SW480 (cell line): ENCODE results near the gene SMCO2.

Experiments used
- DNase-seq: peaks from one replicate; pipeline ENCODE4 v3.0.0-alpha.2; 2016; ENCODE audit warnings: low spot score

SMCO2 gene

DNA sequence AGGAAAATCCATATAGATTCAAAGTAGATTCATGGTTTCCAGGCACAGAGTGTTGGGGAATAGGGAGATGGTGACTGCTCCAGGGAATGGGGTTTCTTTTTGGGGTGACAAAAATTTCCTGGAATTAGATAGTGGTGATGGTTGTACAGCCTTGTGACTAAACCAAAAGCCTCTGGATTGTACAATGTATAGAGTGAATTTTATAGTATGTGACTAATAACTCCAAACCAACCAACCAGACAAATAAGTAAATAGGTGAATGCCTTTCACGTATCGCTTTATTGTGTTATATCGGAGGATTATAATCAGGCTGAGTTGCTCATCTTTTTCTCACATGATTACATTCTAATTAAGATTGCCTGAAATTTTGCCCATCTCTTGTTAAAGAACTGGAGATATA is 52.8 kb downstream of the SMCO2 start:
- DNase-seq, result no peak

DNA sequence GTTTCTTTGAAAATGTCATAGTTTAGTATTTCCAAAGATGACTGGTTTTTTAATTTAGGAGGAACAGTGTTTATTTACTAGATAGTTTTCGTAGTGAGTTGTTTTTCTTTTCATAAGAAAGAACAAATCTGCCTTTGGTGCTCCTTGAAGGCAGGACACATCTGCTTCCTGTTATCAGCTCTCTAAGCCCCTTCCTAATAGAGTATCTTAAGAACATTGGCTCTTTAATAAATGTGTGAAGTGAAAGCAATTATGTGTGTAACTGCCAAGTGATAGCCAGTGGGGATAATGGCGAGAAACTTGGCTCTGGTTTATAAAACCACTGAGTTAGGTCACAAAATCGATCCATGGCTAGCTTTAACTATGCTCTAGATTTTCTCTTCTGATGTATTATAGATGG is 54.0 kb downstream of the SMCO2 start:
- no peak for DNase-seq

DNA sequence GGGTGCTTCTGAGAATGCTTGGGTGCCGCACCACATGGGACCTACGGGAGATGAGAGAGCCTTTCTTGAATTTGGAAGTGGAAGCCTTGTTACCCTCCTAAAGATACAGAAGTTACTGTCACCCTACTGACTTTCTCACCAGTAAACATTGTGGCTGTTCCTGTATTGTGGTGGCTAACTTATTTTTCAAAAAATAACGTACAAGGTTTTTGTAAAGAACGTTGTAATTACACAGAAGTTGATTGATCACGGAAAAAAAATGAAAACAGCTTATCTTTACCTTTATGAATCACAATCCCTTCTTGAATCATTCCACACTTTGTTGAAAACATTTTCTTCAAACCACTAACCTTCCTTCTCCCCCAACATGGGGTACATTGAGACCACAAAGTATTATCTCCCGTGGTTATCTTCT is 55.5 kb downstream of the SMCO2 start:
- DNase-seq, result no peak

DNA sequence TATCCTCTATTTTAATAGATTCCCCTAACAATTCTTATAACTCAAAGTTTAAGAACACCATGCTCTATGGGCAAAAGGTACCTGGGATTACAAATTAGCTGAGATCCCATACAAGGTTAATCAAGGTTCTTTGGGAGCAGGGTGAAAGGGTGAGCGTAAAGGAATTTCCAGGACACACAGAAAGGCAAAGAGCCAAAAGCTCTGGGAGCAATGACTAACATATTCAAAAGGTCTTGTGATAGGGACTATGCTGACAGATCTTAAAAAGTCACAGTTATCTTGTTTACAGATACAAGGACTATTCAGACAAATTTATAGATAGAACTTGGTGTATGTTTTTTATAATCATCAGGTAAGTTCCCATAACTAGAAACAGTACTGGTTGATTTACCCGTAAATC is 58.0 kb downstream of the SMCO2 start:
- no peak for DNase-seq

DNA sequence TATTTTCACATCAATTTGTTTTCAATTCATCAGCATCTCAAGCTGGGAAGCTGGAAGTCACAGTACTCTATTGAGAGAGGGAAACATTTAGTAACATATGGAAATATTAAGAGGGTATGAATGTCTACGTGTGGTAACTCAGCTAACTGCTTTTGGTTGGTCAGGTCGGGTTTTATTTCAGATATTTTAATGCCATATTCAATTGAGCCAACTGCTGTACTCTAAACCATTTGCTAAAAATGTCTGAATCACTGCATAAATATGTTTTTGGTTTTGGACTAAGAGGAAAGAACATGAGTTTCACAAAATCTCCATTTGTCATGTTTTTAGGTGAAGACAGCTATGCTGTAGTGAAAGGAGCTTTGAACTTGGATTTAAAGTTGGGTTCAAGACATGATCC is 58.6 kb downstream of the SMCO2 start:
- DNase-seq, result no peak

DNA sequence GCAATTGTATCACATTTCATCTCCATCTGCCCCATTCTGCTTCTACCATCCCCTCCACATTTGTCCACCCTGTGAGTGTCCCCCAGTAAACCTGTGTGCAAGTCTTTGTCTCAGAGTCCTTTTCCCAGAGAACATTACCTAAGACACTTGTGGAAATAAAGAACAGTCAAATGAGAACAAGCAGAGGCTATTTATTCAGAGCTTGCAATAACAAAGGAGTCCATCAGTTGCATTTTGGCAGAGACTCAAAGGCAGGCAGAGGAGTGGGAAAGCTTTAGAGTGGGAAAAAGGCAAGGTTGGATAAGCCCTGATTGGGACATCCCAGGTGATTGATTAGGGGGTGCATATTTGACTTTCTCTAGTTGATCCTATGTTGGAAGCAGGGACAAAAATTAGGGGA is 59.2 kb downstream of the SMCO2 start:
- no peak for DNase-seq

DNA sequence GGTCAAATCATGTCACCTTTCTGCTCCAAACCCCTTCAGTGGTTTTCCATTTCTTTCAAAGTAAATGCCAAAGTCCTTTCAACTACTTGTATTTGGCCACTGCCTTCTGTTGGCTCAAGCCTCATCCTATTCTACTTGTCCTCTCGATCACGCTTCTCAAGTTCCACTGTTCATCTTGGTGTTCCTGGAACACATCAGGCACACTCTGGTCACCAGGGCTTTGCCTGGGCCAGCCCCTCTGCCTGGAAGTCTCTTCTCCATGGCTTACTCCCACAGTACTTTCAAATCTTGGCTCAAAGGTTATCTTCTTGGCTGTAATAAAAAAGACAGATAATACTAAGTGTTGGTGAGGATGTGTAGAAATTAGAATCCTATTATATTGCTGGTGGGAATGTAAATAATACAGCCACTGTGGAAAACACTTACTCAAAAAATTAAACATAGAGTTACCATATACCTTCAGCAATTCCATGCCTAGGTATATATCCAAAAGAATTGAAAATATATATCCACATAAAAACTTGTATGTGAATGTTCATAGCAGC is 60.2 kb downstream of the SMCO2 start:
- DNase-seq, result no peak

DNA sequence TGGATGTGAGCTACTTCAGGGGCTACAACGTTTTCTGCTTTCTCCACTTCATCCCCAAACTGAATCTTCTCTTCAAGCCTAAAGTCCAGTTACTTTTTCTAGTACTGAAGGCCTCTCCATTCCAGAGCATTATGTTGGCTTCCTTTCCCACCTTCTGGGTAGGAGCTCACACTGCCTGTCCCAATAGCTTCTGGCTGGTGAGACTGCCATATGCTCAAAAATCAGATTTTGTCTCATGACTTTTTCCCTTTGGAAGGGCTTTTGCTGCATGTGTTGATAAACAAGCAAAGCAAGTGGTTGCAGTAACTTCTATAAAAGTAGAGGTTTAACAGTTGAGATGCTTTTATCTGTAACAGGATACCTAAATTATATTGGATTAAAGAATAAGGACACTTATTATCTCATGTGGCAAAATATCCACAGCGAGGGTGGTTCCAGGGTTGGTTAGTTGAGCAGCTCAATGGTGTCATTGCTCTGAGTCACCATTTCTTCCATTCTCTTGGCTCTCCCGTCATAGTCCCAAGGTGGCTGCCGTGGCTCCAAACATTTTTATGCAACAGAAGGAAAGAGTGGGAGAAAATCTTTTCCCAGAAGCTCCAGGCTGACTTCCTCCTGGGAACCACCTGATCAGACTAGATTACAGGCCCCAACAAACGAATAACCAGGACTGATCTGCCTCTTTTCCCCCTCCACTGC is 62.3 kb downstream of the SMCO2 start:
- no peak for DNase-seq

DNA sequence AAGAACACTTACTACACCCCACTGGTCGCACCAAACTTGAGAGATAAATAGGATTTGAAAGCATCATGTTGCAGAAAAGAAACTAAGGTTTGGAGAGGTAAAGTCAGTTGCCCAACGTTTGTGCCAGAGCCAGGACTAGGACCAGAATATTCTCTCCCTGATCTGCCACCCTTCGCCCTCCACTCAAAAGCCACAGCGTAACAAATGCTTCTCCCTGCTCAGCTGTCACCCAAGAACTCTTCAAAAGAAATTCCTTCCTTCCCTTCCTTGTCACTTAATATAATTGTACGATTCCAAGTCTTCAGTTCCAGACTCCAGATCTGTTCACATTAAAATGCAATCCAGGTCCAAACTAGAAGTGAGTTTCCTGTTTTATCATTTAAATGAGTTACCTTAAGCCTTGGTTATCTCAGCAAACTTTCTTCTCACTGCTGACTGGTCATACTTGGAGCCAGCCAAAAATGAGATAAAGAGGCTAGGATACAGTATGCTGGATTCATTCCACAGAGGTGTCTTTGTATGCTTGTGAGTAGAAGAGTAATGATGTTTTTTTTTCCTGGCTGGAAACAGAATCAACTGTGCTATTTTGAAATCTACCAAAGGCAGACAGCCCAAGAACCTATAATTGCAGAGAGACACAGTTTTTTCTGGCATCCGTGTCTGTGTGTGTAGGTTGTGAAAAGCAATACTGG is 64.6 kb downstream of the SMCO2 start:
- DNase-seq, result no peak

DNA sequence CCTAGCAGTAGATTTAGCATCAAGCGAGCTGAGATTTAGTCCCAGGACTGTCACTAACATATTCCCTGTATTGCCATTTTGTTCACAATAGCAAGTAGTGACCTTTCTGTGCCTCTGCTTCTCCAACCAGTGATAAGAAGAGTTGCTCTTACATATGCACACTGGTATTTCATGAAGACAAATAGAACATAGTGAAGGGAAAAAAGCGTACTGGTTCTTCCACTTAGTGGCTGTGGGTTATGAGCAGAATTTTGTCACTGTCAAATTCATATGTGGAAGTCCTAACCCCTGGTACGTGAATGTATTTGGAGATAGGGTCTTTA is 65.1 kb downstream of the SMCO2 start:
- DNase-seq, result no peak

DNA sequence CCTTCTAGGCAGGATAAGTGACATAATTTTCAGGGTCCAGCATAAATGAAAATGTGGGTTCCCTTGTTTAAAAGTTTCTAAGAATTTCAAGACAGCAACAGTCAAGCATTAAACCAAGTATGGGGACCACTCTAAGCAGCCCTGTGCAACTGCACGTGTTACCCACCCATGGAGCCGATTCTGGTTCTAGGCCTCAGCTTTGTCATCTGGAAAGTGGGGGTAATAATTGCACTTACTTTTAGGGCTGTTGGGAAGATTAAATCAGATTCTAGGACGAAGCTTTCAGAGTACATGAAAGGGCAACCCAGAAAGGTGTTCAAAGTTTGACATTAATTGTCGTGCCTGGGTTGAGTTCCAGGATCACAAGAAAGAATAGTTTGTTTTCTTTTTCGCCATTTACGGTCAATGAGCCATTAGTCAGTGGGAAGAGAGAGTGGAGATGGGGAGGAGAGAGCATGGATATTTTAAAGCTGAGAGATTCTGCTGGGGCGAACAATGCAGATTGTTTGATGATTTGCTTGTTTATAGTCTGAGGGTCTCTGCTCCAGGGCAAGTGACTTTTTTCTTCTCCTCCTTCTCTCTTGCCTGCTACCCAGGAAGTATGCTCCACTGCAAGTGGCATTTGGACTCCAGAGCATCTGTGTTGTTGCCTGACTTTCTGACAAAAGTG is 66.8 kb downstream of the SMCO2 start:
- no peak for DNase-seq

DNA sequence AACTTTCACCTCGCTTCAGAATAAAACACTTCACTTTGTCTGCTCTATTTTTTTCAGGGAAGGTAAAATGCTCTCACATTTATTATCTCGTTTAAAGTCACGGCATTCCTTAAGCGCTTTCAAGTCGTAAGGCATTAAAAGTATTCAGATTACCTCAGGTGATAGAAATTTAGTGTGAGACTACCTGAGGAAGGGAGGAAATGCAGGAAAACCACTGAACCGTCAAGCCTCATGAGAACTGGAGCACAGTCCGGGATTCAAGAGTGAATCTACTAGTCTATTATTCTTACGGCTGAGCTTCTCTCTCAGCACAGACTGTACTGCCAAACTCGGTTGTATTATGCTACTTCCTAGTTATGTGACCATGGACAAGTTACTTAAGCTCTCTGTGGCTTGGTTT is 69.1 kb downstream of the SMCO2 start:
- DNase-seq, result no peak

DNA sequence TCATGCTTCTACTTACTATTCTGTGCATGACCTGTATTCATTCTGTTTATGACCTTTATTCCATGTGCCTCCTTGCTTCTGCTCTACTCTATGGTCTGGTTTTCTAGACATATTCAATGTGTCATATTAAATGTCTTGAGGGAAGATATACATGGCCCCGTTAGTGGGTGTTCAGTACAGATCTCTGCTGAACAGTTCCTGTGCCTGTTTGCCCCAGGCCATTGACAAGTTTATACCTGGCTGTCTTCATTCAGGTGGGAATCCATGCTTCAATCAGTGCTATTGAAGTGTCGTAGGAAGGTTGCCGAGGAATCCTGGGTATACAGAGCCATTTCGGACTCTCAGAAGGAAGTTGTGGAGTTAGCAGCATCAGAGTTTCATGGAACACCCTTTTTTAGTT is 70.1 kb downstream of the SMCO2 start:
- DNase-seq, result no peak

DNA sequence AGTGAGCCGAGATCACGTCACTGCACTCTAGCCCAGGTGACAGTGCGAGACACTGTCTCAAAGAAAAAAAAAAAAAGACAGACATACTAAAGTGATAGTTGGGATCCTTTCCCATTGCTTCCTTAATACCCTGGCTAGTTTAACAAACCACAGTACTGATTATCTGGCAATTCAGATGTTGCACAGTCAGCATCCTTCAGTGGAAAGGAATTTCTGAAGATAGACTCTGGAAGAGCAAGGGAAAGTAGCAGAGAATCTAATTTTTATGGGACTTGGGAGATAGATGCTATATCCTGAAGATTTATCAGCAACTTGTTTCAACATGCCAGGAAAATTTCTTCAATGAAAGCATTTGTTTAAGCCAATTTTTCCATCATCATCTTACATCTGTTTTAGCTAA is 71.0 kb downstream of the SMCO2 start:
- DNase-seq, result no peak

DNA sequence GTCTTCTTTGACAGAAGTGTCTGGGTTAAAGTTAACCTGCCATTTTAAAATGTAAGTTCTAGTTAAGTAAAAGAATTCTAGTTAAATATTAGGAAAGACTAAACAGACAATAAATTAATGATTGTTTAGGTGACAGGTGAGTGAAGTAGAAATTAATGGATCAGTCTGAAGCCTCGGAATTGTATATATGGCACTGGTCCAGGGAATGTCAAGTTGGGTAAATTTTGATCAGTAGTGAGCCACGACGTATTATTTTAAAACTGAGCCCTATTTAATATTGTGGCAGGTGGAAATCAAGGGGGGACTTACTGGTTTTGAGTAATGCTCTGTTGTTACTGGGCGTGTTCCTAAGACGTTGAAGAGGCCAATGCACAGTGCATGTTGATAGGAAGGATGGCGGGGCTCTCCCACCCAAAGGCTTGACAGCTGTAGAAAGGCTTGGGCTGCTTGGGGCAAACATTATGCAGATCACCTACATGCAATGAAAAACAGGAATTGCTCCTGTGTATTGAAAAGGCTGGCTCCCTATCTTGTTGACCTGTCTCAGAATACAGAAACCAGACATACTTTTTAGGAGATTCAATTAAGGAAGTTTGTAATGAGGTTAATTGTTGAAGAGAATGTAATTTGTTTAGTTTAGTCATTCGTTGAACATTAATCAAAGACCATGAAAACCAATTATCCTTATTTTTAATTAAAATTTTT is 71.6 kb downstream of the SMCO2 start:
- no peak for DNase-seq

DNA sequence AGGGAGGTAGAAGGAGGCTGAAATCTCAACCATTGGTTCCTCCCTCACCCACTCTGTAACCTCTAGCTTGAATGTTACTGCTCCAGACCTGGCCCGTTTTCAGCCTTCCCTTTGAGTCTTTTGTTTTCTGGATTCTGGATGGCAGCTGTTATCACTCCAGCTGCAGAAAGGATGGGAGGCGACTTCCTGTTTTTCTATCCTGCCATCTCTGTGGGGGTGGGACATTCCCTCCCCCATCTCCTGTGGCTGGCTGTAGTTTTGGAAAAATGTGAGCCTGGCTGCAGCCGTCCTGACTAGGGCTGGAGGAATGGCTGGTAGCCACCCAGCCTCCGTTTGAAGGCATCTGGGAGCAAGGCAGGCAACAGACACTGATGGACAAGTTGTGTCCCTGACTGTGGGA is 74.5 kb downstream of the SMCO2 start:
- no peak for DNase-seq

DNA sequence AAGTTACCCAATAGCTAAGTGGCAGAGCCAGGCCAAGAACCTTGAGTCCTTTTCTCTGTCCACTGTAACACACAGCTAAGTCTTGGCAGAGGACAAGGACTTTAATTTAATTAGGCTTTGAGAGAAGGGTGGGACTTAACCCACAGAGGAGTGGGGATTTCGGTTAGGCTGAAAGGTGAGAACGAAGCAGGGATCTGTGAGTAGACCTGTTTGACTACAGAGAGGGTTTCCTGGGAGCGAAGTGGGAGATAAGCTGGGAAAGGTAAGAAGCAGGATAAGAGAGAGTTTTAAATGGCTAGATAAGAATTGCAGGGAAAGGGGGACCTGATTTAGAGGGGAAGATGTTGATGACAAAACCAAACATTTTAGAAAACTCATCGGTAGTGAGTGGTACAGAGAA is 75.4 kb downstream of the SMCO2 start:
- no peak for DNase-seq

DNA sequence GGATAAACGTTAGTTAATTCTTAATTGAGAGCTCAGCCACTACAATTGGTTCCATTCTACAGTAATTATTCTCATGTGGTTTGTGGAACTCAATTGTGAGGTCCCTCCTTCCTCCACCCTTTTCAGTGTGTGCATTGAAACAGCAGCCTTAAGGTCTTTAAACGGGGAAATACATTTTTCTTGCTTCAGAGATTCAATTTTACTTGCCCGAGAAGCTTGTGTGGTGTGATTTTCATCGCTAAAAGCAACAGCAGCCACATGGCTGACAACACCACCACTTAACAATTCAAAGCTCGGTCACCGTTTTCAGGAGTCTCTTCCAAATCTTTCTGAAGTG is 76.7 kb downstream of the SMCO2 start:
- no peak for DNase-seq

DNA sequence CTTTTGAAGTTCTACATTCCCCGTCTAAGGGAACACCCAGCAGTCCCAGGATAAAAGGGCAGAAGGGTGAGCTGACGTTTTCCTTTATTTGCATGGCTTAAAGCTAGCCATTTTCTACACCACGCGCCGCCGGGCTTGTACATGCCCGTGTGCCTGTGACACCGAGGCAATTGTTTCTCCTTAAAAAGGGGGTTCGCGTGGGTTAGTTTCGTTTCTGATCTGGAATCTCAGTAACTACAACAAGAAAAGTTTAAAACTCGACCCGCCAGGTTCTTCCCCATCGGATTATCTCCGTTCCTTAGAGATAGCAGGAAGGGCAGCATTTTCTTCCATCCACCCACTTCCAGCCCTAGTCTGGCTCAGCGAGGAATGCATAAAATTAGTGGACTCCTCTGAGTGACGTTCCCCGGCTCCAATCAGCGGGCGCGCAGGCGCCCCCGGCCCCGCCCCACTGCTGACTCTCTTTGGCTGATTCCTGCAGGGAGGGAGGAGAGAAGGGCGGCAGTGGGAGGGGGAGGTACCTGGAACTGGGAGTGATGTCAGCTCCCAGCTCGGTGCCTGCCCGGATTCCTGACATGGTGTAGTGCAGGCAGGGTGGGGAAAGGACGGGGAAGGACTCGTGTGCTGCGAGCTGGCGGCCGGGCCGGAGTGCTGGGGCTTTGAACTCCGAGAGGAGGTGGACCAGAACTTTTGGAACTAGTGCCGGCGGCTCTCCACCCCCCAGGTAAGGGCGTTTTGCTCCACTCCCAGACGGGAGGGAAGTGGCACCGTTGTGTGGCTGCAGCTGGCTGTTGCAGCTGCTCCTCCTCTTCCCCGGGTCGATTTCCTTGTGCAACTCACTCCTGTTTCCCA is 77.3 kb downstream of the SMCO2 start, which contains the start of gene PPFIBP1:
TSS of gene PPFIBP1 (plus strand) at position 565 of the 852 bp plus-strand sequence. CDS start 109,191 bp downstream, outside the sequence.
- peak; percentile 98 for DNase-seq

DNA sequence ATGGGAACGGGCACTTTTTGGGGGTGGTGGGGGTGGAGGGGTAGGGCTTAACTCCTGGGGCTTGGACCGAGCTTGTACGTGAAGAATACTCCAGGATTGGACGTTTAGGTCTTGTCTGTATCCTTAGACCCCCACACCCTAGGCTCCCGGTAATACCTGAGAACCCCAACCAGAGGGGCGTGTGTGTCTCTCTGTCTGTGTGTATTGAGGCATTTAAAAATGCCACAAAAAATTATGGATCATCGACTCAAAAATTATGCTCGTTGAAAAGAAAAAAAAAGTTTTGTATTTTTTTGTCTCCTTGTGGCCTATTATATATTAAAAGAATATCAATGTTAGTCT is 77.9 kb downstream of the SMCO2 start:
- no peak for DNase-seq

DNA sequence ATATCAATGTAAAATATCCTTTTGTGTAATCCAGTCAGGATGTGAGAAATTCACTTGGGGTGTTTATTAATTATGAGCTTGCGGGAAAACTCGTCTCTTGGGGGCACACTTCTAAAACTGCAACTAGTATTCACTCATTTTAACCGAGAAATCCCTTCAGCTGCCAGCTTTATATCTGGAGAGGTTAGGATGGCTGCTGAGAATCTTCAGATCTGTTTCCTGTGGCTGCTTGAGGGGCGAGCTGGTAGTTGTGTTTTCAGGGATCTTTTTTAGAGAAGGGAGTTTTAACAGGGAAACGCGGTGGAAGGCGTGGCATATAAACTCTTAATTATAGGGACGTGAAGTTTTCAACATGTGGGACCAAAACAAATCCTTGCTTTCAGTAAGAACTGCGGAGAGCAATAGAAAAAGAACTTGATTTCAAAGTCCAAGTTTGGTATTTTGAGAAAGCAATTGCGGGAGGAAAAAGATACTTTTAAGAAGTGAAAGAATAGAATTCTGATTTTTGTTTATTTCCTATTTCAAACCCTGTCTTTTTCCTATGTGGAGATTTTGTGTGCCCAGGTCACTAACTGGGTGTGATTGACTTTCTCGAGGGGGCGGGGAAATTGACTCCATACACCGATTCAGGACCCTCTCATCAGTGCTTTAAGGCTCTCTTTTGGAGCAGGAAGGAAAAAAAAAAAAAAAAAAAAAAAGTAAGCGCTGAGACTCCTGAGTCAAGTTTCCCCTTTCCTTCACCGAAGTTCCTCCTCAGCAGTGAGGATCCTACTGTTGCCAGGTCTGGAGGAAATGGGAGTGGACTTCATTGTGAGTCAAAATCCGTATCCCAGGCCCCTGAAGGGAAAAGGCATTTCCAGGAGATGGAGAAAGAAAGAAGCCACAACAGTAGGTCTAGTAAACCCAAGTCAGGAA is 78.6 kb downstream of the SMCO2 start:
- peak; percentile 53 for DNase-seq
